GM12878 (cell line): ENCODE data around the gene NAB1. TPM values are rescaled to one million over a fixed set of nuclear protein-coding genes. Genes with fewer than 3 reads are reported as not detected.

Experiments
- ATAC-seq: fragments of 200-7000 bp; cut with Tn5 transposase; 3 replicates; pipeline ENCODE4 v1.9.1; 2020; ENCODE audit warnings: mild to moderate bottlenecking, moderate library complexity
- BruUV-seq: library from RNA; stranded (reverse); fragments of 400-500 nt; replicated peaks from 2 replicates; lab custom pipeline; 2021; lab: Mats Ljungman, UMichigan
- CTCF ChIA-PET: fragments of 300-600 bp; sonication (Branson Sonifier 250); formaldehyde crosslinking; extraction: SDS; loops from one replicate; lab custom pipeline; 2021; ENCODE audit warnings: inconsistent platforms; lab: Yijun Ruan, JAX
- POLR2A ChIA-PET: fragments of 350-600 bp; formaldehyde crosslinking; extraction: SDS; loops from one replicate; lab custom pipeline; 2021; ENCODE audit warnings: inconsistent platforms; lab: Charles Lee
- RAD21 ChIA-PET: fragments of 300-600 bp; sonication (Branson Sonifier 250); formaldehyde crosslinking; loops from one replicate; lab custom pipeline; 2023; ENCODE audit warnings: antibody characterized with exemption; ENCODE audit not compliant: unreplicated experiment; lab: Charles Lee
- SMC1A ChIA-PET: fragments of 300-600 bp; sonication (Branson Sonifier 250); formaldehyde crosslinking; loops from one replicate; lab custom pipeline; 2023; ENCODE audit not compliant: unreplicated experiment, uncharacterized antibody; lab: Charles Lee
- DNase-seq: peaks from one replicate; pipeline ENCODE4 v3.0.0-alpha.2; 2011; ENCODE audit warnings: low read depth, low spot score
- FAIRE-seq: peaks from 3 replicates; lab custom pipeline; 2011; peaks lifted over from hg19 to GRCh38; lab: Jason Lieb, UNC
- H2AFZ ChIP-seq: 2 replicates; pipeline ENCODE4 v1.6.0; 2011; ENCODE audit warnings: low read depth, low read length, control low read depth; ENCODE audit not compliant: control insufficient read depth
- H3K27ac ChIP-seq: 2 replicates; pipeline ENCODE4 v1.5.1; 2011; ENCODE audit warnings: control low read depth; ENCODE audit not compliant: control insufficient read depth, insufficient read depth
- H3K27me3 ChIP-seq, 2 experiments: replicated peaks in 1 of 2; 2 replicates each; pipeline versions ENCODE4 v1.6.0 to v1.6.1; 2011; ENCODE audit warnings: low read length in 1 of 2; ENCODE audit not compliant: control insufficient read depth in 2 of 2, insufficient read depth in 2 of 2
- H3K36me3 ChIP-seq, 2 experiments: 2 replicates each; pipeline ENCODE4 v1.5.1; 2011; ENCODE audit warnings: low read length in 1 of 2; ENCODE audit not compliant: control insufficient read depth in 2 of 2, insufficient read depth in 2 of 2
- H3K4me1 ChIP-seq: 2 replicates; pipeline ENCODE4 v1.6.1; 2011; ENCODE audit warnings: mild to moderate bottlenecking, low read length, moderate library complexity, mixed read lengths; ENCODE audit not compliant: control insufficient read depth, insufficient read depth
- H3K4me2 ChIP-seq: 2 replicates; pipeline ENCODE4 v1.6.0; 2011; ENCODE audit warnings: control low read depth; ENCODE audit not compliant: control insufficient read depth, insufficient read depth
- H3K4me3 ChIP-seq: fragments of 200-600 bp; sonication (generic); 2 replicates; pipeline ENCODE4 v1.5.1; 2016
- H3K79me2 ChIP-seq: 2 replicates; pipeline ENCODE4 v1.6.0; 2011; ENCODE audit warnings: low read length; ENCODE audit not compliant: control insufficient read depth, insufficient read depth
- H3K9ac ChIP-seq: 2 replicates; pipeline ENCODE4 v1.8.0; 2011; ENCODE audit warnings: low read length, control low read depth, mixed read lengths; ENCODE audit not compliant: control insufficient read depth, insufficient read depth
- H3K9me3 ChIP-seq: replicated peaks from 3 replicates; pipeline ENCODE4 v1.5.1; 2011; ENCODE audit warnings: mild to moderate bottlenecking, low read length; ENCODE audit not compliant: control insufficient read depth, insufficient read depth
- H4K20me1 ChIP-seq: 2 replicates; pipeline ENCODE4 v1.6.0; 2011; ENCODE audit not compliant: control insufficient read depth, insufficient read depth
- ASH2L ChIP-seq: fragments of 300-600, 200-600 bp; sonication (generic); IDR thresholded peaks from 2 replicates; pipeline ENCODE4 v1.6.1; 2017; ENCODE audit warnings: low read depth, mild to moderate bottlenecking, borderline replicate concordance
- EP300 ChIP-seq, 2 experiments: fragments of 150-350 bp in 1 of 2; IDR thresholded peaks; 2 replicates each; pipeline ENCODE4 v1.6.1; 2011 to 2012; ENCODE audit warnings: low read depth in 2 of 2, low read length in 2 of 2, borderline replicate concordance in 1 of 2, improper control_type of control experiment in 1 of 2, inconsistent platforms in 1 of 2; ENCODE audit not compliant: control insufficient read depth in 1 of 2
- ESRRA ChIP-seq: IDR thresholded peaks from 2 replicates; pipeline ENCODE4 v1.6.1; 2012; ENCODE audit warnings: mild to moderate bottlenecking, low read length, improper control_type of control experiment
- KDM1A ChIP-seq: fragments of 200-600 bp; sonication (generic); IDR thresholded peaks from 2 replicates; pipeline ENCODE4 v1.6.1; 2016; ENCODE audit warnings: borderline replicate concordance
- MLLT1 ChIP-seq: fragments of 450-650 bp; IDR thresholded peaks from 2 replicates; pipeline ENCODE4 v1.6.1; 2016; ENCODE audit warnings: mild to moderate bottlenecking
- MTA2 ChIP-seq: fragments of 450-650 bp; IDR thresholded peaks from 2 replicates; pipeline ENCODE4 v1.6.1; 2016; ENCODE audit warnings: low read depth, mild to moderate bottlenecking, moderate library complexity
- MTA3 ChIP-seq: IDR thresholded peaks from 2 replicates; pipeline ENCODE4 v1.6.1; 2012; ENCODE audit warnings: low read length, inconsistent platforms, borderline replicate concordance
- NR2F1 ChIP-seq: fragments of 450-650 bp; conservative IDR thresholded peaks from 2 replicates; pipeline ENCODE4 v1.6.1; 2017; ENCODE audit warnings: mild to moderate bottlenecking
- PAX8 ChIP-seq: fragments of 450-650 bp; IDR thresholded peaks from 2 replicates; pipeline ENCODE4 v1.6.1; 2017; ENCODE audit warnings: mild to moderate bottlenecking, moderate library complexity
- RBBP5 ChIP-seq: fragments of 200-600 bp; sonication (generic); conservative IDR thresholded peaks from 2 replicates; pipeline ENCODE4 v1.6.1; 2016
- RELB ChIP-seq: fragments of 450-650 bp; IDR thresholded peaks from 2 replicates; pipeline ENCODE4 v1.6.1; 2017; ENCODE audit warnings: low read depth, mild to moderate bottlenecking, moderate library complexity
- TBL1XR1 ChIP-seq: IDR thresholded peaks from 2 replicates; pipeline ENCODE4 v1.6.1; 2012; ENCODE audit warnings: low read depth, low read length, improper control_type of control experiment
- YY1 ChIP-seq: IDR thresholded peaks from 2 replicates; pipeline ENCODE4 v1.6.1; 2011; ENCODE audit warnings: low read depth, mild to moderate bottlenecking, low read length
- ZBTB40 ChIP-seq: fragments of 450-650 bp; IDR thresholded peaks from 2 replicates; pipeline ENCODE4 v1.6.1; 2016; ENCODE audit warnings: mild to moderate bottlenecking, moderate library complexity, borderline replicate concordance
- ZNF274 ChIP-seq: IDR thresholded peaks from one replicate; pipeline ENCODE4 v1.8.0; 2011; ENCODE audit not compliant: insufficient read length, insufficient read depth
- WGBS: methylation state at CpG from one replicate; pipeline ENCODE4 v1.1.6; 2016; ENCODE audit warnings: low lambda C conversion rate; ENCODE audit not compliant: insufficient replicate concordance, insufficient coverage; ENCODE audit errors: missing lambda C conversion rate; 5-methylcytosine and 5-hydroxymethylcytosine counted together
- in situ Hi-C: fragments of 300-500 bp; cut with MboI; formaldehyde crosslinking; loops from 9 replicates; pipeline ENCODE4 v1.14.3; 2018; ENCODE audit warnings: mixed read lengths
- intact Hi-C: fragments of 100-400 bp; cut with micrococcal nuclease; formaldehyde crosslinking; loops from one replicate; pipeline ENCODE4 v1.14.2; 2022; ENCODE audit not compliant: unreplicated experiment
- polyA plus RNA-seq, 11 experiments: library from polyadenylated mRNA; depleted of rRNA in 4 of 11; unstranded in 6 of 11; stranded (reverse) in 5 of 11; fragments of >200 nt; fragmentation: Nextera tagmentation in 4 of 11; fragmentation: Illumina TruSeq in 1 of 11; extraction: Ambion mirVana in 4 of 11; extraction: Trizol in 1 of 11; gene quantifications; 1 replicate in 1 of 11; 2 replicates in 10 of 11; pipeline versions ENCODE4 v1.2.1 to v1.2.3, GENCODE V29; 2011 to 2016; ENCODE audit warnings: inconsistent platforms in 2 of 11, missing spikeins in 2 of 11, low read depth in 1 of 11
- total RNA-seq, 4 experiments: library from RNA; depleted of rRNA in 3 of 4; stranded (reverse); fragments of >200 nt in 3 of 4; fragmentation: Illumina TruSeq in 1 of 4; extraction: Trizol in 1 of 4; gene quantifications; 2 replicates each; pipeline versions ENCODE4 v1.2.1 to v1.2.3, GENCODE V29; 2013 to 2021

Gene NAB1
- total and polyA plus RNA-seq, 10 of the 15 experiments (the other 5 are each of a cell fraction or from before 2014, with no cell fraction given): 4.5 to 39.6 (median 23.0) TPM

GRCh38 chr2:190674966-190675650 lies 26.2 kb downstream of the NAB1 start:
- POLR2A ChIA-PET: interaction anchor here (0.6 to 8.9 kb wide), 6 partner anchors 11 to 142 kb away, joined by 4 to 111 read pairs (median 6); partner anchors contain the start of gene NEMP2
- H3K4me3 ChIP-seq: peak overlapping the region; percentile 37; the same call in 1 of the 2 replicates
- SMC1A ChIA-PET: interaction anchor here (0.6 to 14.3 kb wide), 12 partner anchors 12 to 307 kb away, joined by 3 to 385 read pairs (median 4); partner anchors contain the start of gene NEMP2
- TF ChIP-seq ZNF274: no peak
- TF ChIP-seq NR2F1: peak; percentile 77
- peak; percentile 41; the same call in 1 of the 2 replicates for TF ChIP-seq MTA2
- 0 out of 2 replicates have a peak, but pooled peaks have one; percentile 3 for TF ChIP-seq RELB
- 0 out of 2 replicates have a peak, but pooled peaks have one; percentile 52 for TF ChIP-seq RBBP5
- TF ChIP-seq TBL1XR1: no peak
- peak; percentile 30; the same call in 1 of the 2 replicates for TF ChIP-seq ZBTB40
- TF ChIP-seq PAX8: no peak
- TF ChIP-seq MTA3: 0 out of 2 replicates have a peak, but pooled peaks have one; percentile 25
- TF ChIP-seq YY1: no peak
- TF ChIP-seq ESRRA: no peak
- TF ChIP-seq MLLT1: peak; percentile 37; the same call in 1 of the 2 replicates
- peak; percentile 29; the same call in 1 of the 2 replicates for TF ChIP-seq ASH2L
- peak in 1 of 2 experiments; percentile 46; a peak in 1 of 4 replicates for TF ChIP-seq EP300 (IDR thresholded peaks at IDR 0.05; ENCODE audit: borderline replicate concordance in 1 of 2, control insufficient read depth in 1 of 2, low read depth in 2 of 2, low read length in 2 of 2)
- TF ChIP-seq KDM1A: no peak

More at GRCh38 chr2:190674966-190675650, 26.2 kb downstream of the NAB1 start:
- H4K20me1 ChIP-seq: no peaks in the 10 kb centered on the region
- H3K4me1 ChIP-seq: peaks cover 59% of the 10 kb centered on the region
- ATAC-seq (peak; percentile 49), DNase-seq (peak; percentile 51), FAIRE-seq (peak; percentile 47)
- RAD21 ChIA-PET: interaction anchor here (0.9 to 11.6 kb wide), 8 partner anchors 8 to 141 kb away, joined by 3 to 233 read pairs (median 63); no protein-coding TSS in a partner anchor
- peak overlapping the region; percentile 62 for H2AFZ ChIP-seq
- in situ Hi-C loops (no loop called here), intact Hi-C loops (no loop called here)
- H3K27me3 ChIP-seq: no peaks in the 10 kb centered on the region
- no TSS peak for BruUV-seq
- no peaks in the 10 kb centered on the region for H3K9me3 ChIP-seq
- H3K9ac ChIP-seq: peak overlapping the region; percentile 42
- CTCF ChIA-PET: interaction anchor here (1.0 to 13.0 kb wide), 6 partner anchors 12 to 124 kb away, joined by 3 to 283 read pairs (median 12); no protein-coding TSS in a partner anchor
- H3K36me3 ChIP-seq: peaks cover 0 to 9% of the 10 kb centered on the region in 2 experiments; a peak in 3 of 4 replicates
- peaks cover 13% of the 10 kb centered on the region for H3K79me2 ChIP-seq
- peak overlapping the region; percentile 92 for H3K27ac ChIP-seq
- 4% methylated on average over 1 of the region's 1 CpG for WGBS
- peak overlapping the region; percentile 73 for H3K4me2 ChIP-seq
